NCI-H510A (cell line): ENCODE results near the gene NR4A2.
"Not testable (repeated sequence)": the region's sequence is repeated elsewhere in the genome, so short reads cannot be mapped to it uniquely, and the experiment has no call there.

ENCODE experiments used
- DNase-seq: peaks from one replicate; lab custom pipeline; 2025; lab: John Stamatoyannopoulos, UW

Gene NR4A2

DNA sequence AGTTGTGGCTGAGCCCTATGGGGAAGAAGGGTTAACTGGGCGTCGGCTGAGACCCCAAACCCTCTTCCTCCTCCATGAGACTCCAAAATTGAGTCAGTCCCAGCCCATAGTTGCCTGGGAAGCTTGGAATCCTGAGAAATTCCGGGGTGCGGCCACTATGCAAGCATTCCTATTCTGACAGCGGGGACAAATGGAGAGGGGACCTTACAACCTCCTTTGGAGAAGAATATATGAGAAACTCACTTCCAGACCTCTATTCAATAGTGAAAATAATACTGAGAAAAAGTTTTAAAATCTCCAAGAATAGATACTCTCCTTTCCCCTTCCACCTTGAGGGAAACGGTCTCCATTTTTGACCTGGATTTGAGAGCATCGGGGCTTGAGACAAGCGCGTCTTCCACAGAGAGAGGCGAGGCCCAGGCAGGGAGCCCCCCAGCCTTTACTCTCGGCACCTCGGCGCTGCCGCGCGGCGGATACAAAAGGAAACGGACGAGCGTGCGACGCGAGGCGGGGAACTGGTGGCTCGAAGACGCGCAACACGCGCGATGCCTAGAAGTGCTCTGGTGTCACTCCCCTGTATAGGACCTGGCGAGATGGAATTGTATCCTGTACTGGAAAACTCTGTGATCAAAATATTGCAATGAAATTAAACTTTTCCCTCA, 11.1 kb downstream of the NR4A2 start:
- no peak for DNase-seq

DNA sequence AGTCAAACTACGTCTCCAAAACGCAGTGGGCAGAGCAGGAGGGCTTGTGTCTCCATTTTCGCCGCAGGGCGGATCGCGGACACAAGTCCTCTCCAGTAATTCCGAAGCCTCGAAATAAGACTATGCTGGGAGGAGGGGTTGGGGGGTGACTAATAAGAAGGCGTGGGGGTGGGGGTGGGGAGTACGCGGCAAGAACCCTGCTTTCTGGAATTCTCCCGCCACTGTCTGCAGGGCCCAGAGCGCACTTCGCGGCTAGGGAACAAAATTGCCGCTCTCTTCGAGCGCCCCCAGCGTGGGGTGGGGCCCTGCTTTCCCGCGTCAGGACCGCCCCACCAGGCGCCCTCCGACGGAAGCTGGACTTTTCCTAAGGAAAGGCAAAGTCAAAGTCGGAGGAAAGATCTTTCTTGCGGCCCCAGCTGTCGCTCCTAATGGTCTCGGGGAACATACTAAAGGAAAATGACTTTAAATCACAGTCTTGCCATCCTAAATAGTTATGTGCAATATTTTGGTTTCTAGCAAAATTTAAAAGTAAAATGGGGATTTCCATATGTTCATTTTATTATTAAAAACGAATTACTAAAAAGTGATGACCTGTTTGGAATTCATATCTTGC, 11.9 kb downstream of the NR4A2 start:
- DNase-seq: no peak

GRCh38 chr2:156319811-156320485, 12.6 kb downstream of the NR4A2 start:
- DNase-seq: no peak

DNA sequence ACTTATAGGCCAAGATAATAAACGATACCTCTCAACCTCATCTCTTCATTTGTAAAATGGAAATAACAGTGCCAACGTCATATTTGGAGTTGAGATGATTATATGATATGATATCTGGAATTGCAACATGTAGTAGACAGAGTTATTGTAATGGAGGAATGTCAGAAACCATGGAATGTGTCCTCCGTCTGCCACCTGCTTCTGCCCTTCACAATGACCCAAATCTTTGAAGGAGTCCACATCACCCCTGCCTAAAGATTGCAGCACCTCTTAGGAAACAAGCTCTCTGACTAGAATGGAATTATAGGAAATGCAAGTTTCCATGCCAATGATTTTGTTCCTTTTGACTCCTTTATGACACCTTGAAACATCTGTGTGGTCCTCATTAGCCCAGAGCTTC, 14.9 kb downstream of the NR4A2 start:
- DNase-seq: no peak

GRCh38 chr2:156311976-156312375, 20.5 kb downstream of the NR4A2 start:
- DNase-seq: no peak

DNA sequence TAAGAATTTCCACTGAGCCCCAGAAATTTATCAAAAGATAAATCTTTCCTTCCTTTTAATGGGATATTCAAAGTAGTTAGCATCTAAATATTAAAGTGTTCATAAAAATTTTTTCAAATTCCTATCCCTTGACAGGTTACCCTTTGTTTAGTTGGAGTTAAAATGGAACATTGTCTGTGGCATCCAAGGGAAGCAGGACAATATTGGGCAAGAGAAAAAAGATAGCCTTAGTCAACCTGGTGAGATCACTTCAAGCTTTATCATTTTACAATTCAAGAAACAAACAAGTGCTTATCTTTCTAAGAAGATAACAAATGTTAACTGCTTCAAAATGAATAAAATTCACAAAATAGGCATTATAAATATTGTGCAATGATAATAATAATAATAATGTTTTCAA, 21.7 kb downstream of the NR4A2 start:
- DNase-seq: no peak

DNA sequence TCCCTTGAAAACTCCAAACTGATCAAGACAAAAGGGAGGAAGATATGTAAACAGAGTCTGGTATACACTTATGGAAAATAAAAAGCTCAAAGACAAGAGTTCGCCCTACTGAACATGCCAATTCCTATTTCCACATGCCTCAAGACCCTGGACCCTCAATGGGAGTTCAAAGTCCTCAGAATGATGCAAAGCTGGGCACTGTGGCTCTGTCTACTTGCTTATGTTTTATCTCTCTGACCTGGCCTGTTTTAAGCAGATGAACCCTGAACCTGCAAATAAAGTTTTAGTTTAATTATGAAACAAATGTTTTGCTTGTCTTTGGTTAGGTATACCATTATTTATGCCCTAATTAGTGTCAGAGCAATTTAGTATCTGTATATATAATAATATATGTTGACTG, 22.6 kb downstream of the NR4A2 start:
- no peak for DNase-seq

- DNase-seq: no peak
These were observed 23.4 kb downstream of the NR4A2 start for GRCh38 chr2:156309167-156309566.

- DNase-seq: no peak
These were observed 25.7 kb downstream of the NR4A2 start for GRCh38 chr2:156306821-156307220.

- DNase-seq: no peak
These were observed 27.4 kb downstream of the NR4A2 start for GRCh38 chr2:156305121-156305520.

GRCh38 chr2:156300337-156300736, 32.2 kb downstream of the NR4A2 start:
- DNase-seq: no peak

DNA sequence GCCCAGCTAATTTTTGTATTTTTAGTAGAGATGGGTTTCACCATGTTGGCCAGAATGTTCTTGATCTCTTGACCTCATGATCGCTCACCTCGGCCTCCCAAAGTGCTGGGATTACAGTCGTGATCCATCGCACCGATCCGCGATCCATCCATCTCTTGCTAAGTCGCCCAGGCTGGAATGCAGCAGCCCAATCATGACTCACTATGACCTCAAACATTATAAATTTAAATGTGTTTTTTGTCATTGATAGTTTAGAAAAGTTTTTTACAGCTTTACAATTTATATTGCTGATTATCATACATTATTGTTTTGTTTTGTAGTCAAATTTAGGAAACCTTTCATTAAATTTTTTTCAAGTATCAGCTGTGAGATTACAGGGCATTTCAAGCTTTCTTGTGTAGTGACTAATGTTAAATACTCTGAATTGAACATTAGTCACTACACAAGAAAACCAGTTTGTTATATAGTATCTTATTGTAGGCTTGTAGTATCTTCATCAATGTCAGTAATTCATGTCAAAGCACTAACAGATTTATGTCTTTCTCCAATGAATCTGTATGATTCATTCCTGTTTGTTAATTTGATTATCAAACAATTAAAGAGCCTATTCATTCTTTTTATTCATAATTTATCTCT, 37.5 kb downstream of the NR4A2 start:
- DNase-seq: no peak

- DNase-seq: not testable (repeated sequence)
These were observed 39.1 kb downstream of the NR4A2 start for GRCh38 chr2:156293382-156293781.

- no peak for DNase-seq
These were observed 52.9 kb downstream of the NR4A2 start for GRCh38 chr2:156279446-156280150.
